A549 (cell line): ENCODE measurements around the gene PSMF1.

Experiments
- CEBPB ChIP-seq, 2 experiments: fragments of >200 bp in 1 of 2; sonication (Bioruptor Twin) in 1 of 2; formaldehyde crosslinking in 1 of 2; IDR thresholded peaks; 2 replicates each; pipeline ENCODE4 v1.6.1; 2012 to 2016
- EP300 ChIP-seq, 2 experiments: fragments of >200 bp; sonication (Bioruptor Twin); formaldehyde crosslinking; IDR thresholded peaks; 2 replicates in 1 of 2; 3 replicates in 1 of 2; pipeline ENCODE4 v1.6.1; 2016 to 2017
- HOXA7 ChIP-seq: fragments of 250-450 bp; sonication (Bioruptor Pico); IDR thresholded peaks from 2 replicates; pipeline ENCODE4 v1.5.0; 2020; ENCODE audit warnings: mild to moderate bottlenecking, moderate library complexity
- NPAS2 ChIP-seq: fragments of 250-450 bp; sonication (Bioruptor Pico); IDR thresholded peaks from 2 replicates; pipeline ENCODE4 v1.8.0; 2022; ENCODE audit warnings: mild to moderate bottlenecking, moderate library complexity, borderline replicate concordance
- SMC3 ChIP-seq: fragments of >200 bp; sonication (Bioruptor Twin); formaldehyde crosslinking; IDR thresholded peaks from 3 replicates; pipeline ENCODE4 v1.6.1; 2018; ENCODE audit warnings: inconsistent platforms
- TF ChIP-seq, protein P1 (sequence below): IDR thresholded peaks from 2 replicates; pipeline ENCODE4 v1.6.1; 2012
- TF ChIP-seq, protein P2 (sequence below): fragments of >200 bp; sonication (Bioruptor Twin); formaldehyde crosslinking; IDR thresholded peaks from 3 replicates; pipeline ENCODE4 v1.5.1; 2016
- TF ChIP-seq, protein P3 (sequence below): fragments of >200 bp; sonication (Bioruptor Twin); formaldehyde crosslinking; IDR thresholded peaks from 3 replicates; pipeline ENCODE4 v1.6.1; 2016

DNA sequence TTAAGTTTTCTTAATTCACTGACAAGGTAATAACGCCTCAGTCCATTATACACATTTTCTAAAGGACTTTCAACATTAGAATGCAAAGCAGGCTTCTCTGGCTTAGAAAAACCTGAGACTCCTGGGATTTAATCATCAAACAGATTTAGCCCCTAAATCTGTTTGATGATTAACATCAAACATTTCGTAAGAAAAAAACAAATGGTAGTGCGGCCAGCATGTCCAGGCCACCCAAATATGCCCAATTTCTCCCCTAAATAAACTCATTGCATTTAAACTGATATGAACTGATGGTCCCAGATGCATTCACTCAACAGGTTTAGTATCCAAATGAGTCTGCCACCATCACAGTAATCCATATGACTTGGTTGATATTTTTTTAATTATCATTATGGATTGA, 60.2 kb downstream of the PSMF1 start:
- TF ChIP-seq EP300 (IDR thresholded peaks at IDR 0.05) (no peak), SMC3 (no peak), HOXA7 (CRISPR knock-in tag) (no peak), CEBPB (IDR thresholded peaks at IDR 0.05) (no peak), NPAS2 (CRISPR knock-in tag) (no peak)
- TF ChIP-seq, protein P1, sequence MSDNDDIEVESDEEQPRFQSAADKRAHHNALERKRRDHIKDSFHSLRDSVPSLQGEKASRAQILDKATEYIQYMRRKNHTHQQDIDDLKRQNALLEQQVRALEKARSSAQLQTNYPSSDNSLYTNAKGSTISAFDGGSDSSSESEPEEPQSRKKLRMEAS, result no peak
- TF ChIP-seq, protein P2, sequence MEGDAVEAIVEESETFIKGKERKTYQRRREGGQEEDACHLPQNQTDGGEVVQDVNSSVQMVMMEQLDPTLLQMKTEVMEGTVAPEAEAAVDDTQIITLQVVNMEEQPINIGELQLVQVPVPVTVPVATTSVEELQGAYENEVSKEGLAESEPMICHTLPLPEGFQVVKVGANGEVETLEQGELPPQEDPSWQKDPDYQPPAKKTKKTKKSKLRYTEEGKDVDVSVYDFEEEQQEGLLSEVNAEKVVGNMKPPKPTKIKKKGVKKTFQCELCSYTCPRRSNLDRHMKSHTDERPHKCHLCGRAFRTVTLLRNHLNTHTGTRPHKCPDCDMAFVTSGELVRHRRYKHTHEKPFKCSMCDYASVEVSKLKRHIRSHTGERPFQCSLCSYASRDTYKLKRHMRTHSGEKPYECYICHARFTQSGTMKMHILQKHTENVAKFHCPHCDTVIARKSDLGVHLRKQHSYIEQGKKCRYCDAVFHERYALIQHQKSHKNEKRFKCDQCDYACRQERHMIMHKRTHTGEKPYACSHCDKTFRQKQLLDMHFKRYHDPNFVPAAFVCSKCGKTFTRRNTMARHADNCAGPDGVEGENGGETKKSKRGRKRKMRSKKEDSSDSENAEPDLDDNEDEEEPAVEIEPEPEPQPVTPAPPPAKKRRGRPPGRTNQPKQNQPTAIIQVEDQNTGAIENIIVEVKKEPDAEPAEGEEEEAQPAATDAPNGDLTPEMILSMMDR, result no peak
- TF ChIP-seq, protein P3, sequence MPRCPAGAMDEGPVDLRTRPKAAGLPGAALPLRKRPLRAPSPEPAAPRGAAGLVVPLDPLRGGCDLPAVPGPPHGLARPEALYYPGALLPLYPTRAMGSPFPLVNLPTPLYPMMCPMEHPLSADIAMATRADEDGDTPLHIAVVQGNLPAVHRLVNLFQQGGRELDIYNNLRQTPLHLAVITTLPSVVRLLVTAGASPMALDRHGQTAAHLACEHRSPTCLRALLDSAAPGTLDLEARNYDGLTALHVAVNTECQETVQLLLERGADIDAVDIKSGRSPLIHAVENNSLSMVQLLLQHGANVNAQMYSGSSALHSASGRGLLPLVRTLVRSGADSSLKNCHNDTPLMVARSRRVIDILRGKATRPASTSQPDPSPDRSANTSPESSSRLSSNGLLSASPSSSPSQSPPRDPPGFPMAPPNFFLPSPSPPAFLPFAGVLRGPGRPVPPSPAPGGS, result no peak
